Activated CD4-positive, alpha-beta T cell treated with anti-CD3 and anti-CD28 coated beads, Interleukin-2, Interleukin-6, amounts not matched to agents 100 ng/mL and 50 ng/mL, durations not matched to agents 16 hours and 8 hours (primary cell): ENCODE data around the gene STBD1.
"Not testable (repeated sequence)": the region's sequence is repeated elsewhere in the genome, so short reads cannot be mapped to it uniquely, and the experiment has no call there.

Experiments used
- DNase-seq: peaks from one replicate; pipeline ENCODE4 v3.0.0-alpha.2; 2020

STBD1 gene

DNA sequence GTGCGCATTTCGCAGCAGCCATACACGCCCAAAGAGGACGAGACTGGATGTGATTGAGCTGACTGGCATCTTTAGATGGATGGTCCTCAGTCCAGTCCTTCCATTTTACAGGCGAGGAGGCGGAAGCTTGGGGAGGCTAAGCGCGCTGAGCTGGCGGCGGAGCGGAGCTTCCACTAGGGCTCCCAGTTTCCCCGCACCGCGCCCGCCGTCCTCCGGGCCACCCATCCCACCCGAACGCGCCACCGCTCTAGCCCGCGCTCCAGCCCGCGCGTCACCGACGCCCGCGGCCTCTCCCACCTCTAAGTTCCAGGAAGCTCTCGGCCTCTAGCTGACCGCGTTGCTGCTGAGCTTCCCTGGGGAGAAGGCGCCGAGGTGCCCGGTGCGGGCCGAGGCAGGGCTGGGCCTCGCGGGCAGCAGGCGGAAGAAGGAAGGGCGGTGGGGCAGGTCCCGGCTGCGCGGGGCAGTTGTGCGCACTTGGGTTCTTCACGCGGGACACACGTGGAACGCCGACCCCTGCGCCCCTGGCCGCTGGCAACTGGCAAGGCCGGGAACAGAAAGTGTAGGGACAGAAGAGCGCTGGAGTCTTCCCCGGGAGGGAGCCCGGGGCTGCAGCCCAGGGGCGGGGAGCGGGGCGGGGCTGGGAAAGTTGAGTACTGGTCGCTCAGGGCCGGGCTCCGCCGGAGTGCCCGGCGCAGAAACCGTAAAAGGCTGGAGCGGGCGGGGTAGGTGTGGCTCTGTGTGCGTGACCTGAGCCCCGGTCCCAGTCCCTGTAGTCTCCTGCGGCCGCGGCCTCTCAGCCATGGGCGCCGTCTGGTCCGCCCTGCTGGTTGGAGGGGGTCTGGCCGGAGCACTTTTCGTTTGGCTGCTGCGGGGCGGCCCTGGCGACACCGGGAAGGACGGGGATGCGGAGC is at the start of gene STBD1:
Gene STBD1 (plus strand): TSS at position 763 of the 911 bp plus-strand sequence. CDS start 37 bp downstream, at position 800.
- peak; percentile 62 for DNase-seq

DNA sequence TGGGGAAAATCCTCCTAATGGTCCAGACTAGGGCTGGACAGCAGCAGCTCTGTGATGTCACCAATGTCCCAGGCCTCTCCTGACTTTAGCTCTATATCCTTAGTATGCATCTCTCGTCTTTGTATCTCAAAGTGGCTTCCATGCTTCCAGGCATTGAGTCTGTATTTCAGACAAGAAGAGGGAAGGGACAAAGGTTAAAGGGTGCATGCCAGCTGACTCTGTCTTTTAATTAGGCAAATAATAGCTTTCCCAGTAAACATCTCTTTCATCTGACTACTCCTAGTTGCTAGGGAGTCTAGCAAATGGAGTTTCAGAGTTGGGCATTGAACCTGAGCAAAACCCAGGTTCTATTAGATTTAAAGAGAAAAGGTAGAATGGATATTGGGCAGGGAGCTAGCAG is 49.6 kb upstream of the STBD1 start:
- no peak for DNase-seq

DNA sequence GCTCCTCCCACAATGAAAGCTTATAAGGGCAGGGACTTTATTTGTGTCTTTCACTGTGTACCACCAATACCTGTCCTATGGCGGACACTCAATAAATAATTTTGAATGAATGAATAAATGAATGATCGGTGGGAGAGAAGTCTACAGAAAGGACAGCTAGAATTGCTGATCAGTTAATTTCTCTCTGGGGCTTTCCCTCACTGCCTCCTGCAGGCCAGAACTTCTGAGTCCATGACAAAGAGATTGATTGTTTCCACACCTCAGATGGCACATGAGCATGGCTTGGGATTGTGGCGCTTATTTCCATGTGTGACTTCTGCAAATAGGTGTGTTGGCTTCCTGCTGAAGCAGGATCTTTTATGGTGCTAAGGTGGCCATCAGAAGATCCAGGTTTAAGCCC is 48.7 kb upstream of the STBD1 start:
- DNase-seq = no peak

DNA sequence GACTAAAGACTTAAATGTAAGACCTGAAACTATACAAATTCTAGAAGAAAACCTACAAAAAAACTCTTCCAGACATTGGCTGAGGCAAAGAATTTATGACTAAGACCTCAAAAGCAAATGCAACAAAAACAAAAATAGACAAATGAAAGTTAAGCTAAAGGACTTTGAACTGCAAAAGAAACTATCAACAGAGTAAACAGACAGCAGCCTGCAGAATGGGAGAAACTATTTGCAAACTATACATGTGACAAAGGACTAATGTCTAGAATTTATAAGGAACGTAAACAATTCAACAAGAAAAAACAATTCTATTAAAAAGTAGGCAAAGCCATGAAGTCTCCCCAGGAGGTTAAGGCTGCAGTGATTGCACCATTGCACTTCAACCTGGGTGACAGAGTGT is 46.0 kb upstream of the STBD1 start:
- DNase-seq = no peak

DNA sequence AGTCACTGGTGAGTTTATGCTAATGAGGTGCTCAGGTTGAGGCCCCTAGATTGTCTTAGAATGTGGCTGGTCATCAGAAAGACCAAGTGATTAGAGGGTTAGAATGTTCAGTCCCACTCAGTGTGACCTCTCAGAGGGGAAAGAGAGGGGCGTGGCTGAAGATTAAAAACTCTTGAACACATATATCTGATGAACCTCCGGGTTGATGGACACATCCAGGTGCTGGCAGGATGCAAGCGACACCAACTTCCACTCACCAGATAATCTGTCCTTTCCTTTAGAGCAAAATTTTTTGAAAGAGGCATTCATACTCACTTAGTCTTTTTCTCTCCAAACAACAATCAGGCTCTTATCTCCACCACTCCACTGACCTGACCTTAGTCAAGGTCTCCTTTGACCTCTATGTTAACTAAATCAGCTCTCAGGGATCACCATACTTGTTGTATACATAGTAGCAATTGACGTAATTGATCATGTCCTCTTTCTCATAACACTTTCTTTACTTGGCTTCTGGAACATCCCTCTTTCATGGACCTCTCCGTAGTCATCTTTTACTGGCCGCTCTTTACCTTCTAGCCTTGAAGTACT is 40.8 kb upstream of the STBD1 start:
- DNase-seq = no peak

DNA sequence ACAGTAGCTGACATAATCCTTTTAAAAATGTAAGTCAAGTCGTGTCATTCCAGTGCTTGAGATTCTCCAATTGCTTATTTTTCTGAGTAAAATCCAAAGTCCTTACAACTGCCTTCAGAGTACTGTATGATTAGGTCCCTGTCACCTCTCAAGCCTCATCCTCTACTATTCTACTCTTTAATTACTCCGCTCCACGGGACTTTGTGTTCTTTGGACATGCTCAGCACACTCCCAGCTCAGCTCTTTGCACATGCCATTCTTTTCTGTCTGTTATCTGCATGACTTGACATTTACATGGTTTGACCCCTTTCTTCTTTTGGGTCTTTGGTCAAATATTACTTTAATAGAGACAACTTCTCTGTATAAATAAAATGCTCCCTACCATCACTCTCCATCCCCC is 39.9 kb upstream of the STBD1 start:
- DNase-seq = no peak

DNA sequence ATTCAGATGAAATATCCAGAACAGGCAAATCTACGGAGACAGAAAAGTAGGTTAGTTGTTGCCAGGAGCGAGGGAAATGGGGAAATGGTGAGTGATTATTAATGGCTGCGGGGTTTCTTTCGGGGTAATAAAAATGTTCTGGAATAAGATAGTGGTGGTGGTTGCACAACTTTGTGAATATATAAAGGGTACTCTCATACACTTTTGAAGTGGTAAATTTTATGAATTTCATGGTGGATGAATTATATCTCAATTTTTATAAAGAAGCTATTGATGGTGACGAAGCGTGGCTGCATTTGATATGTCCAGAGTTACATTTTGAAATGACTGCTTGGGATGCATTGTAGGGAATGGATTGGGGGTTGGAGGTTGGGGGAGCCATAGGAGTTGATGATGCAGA is 38.7 kb upstream of the STBD1 start:
- no peak for DNase-seq

DNA sequence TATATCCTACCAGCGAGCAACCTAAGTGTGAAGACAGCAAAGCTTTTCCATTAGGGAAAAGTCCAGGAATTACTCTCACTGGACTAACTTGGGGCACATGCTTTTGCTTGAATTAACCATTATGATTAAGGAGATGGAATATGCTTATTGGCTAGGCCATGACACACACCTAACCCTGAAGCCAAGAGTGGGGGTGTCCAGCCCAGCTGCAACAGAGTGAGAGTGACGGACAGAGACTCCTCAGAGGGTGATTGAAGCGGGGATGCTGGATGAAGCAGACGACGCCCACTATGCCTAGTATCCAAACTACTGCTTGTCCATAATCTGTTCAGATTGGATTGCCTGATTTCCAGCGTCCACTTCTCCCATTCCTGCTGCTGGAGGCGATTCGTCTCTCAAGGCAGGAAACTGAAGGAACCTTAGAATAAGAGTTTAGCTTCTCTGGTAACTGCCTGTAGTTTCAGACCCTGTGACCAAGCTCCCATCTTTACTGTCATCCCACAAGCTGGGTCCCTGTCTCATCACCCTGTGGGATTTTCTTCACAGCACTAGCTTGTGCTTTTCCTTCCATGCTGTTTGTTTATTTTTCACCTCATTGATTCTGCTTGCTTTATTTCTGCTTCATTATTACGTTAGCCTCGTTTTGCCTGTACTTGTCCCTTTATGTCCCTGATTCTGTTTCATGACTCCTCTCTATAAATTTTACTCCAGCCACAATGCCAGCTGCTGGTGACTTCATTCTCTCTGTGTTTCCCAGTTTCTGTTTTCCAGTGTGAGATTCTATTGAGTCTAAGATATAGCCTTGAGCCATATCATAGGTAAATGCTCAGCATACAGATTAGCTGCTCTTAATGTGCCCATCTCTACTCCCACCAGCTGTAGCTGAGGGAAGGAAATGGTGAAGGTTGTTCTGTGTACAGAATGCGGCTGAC is 36.0 kb upstream of the STBD1 start:
- no peak for DNase-seq

DNA sequence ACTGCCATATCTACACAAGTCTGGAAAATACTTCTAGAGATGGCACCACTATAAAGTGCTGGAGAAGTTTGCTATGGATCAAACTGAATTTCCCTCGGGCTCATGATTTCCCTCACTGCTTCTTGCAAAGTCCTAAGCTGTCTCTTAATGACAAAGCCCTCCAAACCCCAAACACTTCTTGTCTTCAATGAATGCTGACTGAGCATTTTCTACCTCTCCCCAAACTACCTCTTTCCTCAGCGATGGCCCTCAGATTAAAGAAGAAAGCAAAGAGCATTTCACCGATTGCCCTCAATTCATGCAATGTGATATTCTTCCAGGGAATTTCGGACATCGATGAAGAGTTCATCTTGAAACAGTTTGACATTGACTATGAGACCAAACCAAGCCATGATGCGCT is 35.3 kb upstream of the STBD1 start:
- DNase-seq = no peak

DNA sequence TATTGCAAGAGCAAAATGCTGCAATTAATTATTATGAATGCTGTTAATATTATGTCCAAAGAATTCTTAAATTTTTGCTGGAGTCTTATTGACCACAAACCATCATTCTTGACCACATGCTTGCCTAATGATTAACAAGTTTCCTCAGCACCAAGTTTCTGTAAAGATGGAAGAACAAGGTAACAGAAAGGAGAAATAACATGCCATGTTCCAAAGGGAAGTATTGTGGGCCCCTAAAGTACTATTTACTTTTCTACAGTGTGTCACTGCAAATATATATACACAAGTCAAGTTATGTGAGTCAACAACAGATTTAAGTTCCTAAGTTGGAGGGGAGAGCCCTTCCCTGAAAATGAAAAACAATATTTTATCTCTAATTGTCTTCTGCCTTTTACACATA is 34.5 kb upstream of the STBD1 start:
- no peak for DNase-seq

DNA sequence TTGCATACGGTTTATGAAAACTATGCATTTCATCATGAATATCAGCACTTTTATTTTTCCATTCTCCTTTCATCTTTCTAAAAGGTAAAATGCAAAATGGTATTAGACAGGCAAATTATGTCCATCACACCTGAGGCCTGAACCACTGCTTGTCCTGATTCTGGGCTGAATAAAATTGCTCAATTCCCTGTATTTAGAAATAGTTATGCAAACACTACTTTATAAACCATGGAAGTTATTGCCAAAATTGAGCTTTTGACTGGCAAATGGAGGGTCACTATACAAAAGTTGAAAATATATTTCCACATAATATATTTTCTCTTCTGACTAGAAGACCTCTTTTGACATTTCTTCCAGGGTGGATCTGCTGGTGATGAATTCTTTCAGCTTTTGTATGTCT is 34.0 kb upstream of the STBD1 start:
- DNase-seq = no peak

DNA sequence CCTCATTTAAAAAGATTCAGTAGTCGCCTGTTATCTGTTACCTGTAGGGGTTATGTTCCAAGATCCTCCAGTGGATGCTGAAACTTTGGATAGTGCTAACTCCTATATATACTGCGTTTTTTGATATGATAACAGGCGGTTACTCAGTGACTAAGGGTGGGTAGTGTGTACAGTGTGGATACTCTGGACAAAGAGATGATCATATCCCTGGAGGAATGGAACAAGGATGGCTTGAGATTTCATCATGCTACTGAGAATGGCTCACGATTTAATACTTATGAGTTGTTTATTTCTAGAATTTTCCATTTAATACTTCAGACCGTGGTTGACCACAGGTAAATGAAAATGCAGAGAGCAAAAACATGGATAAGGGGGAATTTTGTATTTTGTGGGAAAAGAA is 33.5 kb upstream of the STBD1 start:
- no peak for DNase-seq

DNA sequence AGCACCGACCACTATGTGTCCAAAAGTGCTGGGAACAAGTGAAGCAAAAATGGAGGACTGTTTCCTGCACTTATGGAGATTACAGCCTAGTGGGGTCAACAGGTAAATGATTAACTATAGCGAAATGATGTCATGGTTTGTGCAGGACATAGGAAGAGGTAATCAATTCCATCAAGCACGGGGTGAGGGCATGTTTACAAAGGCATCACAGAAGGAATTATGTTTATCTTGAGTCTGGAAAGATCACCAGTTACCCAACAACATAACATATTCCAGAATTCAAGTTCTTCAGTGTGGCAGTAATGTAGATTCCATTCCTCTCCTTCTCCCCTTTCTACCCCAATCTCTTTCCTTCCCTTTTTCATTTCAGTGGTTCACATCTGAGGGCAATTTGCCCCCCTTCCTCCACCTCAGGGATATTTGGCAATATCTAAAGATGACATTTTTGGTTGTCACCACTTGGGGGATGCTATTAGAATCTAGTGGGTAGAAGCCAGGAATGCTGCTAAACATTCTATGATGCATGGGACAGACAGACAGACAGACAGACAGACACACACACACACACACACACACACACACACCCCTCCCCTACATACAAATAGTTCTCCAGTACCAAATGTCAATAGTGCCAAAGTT is 30.9 kb upstream of the STBD1 start:
- DNase-seq = no peak

DNA sequence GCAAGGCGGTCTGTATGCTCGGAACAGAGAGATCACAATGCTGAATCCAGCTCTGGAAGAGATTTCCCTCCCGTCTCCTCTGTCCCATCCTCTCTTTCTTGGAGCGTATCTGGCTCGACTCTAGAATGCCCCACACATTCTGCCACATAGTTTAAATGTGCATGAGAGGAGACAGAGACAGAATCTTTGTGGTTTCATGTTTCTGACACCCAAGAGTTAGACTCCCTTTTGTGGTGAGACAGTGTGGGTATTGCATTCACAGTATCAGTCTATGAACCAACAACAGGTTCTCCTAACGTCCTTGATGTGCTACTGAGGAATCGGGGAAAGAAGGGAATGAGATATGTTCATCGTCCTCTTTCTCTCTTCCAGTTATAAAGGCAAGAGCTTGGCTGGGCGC is 29.7 kb upstream of the STBD1 start:
- no peak for DNase-seq

DNA sequence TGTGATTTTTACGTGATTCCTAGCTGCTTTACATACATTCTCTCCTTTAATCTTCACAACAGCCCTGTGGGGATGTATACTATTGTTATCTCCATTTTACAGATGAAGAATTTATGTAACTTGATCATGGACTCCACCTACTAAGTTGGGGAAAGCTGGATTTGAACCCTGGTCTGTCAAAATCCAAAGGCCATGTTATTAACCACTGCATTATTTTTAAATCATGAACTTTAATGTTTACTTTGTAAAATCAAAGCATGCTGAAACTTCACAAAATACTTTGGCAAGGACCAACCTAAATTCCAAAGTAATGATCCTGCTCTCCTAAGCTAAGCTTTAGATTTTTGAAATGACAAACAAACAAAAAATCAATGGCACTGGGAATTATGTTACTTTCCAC is 28.9 kb upstream of the STBD1 start:
- DNase-seq = no peak

DNA sequence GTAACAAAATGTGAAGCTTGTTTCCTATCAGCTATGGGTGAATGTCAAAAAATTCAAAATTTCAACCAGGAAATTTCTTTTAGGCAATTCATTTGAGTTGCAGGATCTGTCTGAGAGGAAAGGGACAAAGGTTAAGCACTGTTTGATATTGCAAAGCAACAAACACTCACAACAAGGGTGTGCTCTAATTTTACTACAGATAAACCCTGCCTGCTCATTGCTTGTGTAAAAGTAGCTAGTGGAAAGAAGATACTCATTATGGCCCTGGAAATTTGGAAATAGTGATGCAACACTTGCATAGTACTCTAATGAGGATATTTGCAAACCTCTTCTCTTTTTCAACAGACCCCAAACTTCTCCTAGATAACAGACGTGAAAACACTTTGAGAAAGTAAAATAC is 27.9 kb upstream of the STBD1 start:
- DNase-seq = no peak

DNA sequence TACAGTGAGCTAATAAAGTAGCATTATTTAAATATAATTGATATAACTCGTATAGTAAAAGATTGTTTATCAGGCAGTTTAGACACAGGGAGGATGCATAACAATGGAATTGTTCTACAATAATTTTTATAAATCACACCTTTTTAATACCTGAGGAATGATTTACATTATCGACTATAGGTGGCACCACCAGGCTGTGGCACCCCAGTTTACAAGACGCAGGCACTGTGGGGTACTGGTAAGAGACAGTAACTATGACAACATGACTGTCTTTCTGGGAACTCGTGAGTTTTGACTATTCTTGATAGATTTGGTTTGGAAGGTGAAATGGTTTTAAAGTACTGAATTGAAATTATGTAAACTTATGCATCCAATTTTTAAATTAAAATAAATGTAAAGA is 27.1 kb upstream of the STBD1 start:
- peak; percentile 41 for DNase-seq

DNA sequence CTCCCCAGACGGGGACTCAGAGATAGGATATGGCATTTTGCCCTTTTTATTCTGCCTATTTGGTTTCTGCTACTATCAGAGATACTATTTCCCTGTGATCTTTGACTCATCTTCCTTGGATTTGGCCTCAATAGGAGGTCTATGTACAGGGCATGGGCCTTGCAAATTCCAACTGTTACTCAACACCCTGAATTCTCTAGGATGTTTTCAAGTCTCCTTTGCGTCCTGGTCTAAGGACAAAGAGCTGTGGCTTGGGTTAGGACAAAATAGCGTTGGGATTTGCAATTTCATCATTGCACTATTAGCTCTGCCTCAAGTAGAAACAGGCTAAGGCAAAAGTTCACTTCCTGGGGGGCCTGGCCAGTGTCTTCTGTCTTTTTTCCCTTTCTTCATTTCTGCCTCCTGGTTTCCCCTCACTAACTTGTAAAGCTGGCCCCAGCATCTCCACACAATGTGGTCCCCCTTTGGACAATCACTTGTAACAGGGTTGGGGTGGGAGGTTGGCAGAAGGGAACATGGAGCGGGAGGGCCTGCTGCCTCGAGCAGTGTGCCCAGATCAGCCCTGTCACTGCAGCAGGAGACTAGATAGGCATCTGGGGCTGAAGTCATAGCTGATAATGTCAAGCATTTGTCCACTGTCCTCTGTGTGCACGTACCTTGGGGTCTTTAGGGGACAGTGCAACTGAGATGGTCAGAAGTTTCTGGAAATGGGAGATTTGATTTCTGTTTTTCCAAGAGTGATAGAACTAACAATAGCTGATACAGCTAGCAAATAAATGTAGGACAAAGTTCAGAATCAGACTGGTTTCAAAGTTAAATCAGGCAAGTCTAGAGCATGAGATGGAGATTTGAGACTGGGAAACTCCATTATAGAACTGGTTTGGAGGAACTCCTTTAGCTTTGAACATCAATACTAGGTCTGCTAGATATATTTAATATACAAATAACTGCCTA is 25.8 kb upstream of the STBD1 start:
- no peak for DNase-seq

DNA sequence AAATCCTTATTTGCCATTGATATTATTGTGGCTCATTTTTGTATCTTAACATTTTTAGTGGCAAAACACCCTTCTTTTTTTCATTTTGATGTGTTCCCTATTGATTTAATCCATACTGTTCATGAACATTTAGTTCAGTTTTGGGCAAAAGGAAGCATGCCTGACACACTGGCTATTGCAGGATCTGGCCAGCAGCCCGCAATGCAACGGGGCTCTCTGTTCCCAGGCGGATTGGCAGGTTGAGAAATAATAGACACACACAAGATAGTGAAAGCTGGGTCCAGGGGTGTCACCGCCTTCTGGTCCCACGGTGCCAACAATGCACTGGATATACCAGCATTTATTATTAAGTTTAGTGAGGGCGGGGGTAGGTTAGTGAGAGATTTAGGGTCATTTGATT is 24.9 kb upstream of the STBD1 start:
- not testable (repeated sequence) for DNase-seq

DNA sequence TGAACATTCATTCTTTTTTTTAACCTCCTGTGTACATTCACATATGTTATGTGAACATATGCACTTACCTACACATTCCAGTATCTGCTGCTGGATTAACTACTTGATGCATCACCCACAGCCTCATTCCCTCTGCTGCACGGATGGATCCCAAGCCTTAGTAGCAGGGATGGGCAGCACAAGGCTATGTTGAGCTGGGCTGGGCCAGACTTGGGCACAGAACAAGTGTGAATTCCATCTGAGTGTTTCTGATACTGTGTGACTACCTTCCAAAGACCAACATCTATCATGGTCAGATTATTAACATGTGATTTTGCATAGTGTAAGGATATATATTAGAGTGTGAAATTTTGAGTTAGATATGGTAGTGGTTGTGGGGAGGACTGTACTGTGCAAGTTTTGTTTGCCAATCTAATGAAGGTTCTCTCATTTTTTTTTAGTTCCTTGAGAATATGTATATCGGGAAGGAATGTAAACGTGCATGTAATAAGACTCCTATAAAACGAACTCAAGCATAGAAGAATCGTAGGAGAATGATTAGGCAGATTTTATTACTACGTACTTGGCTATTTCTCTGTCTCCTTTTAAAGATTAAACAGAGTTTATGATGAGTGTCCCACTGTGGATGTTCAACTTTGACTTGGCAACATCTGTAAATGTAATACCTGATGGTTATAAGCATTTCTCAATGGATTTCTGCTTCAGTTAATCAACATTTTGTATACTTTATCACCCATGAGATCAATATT is 23.4 kb upstream of the STBD1 start:
- DNase-seq = no peak

DNA sequence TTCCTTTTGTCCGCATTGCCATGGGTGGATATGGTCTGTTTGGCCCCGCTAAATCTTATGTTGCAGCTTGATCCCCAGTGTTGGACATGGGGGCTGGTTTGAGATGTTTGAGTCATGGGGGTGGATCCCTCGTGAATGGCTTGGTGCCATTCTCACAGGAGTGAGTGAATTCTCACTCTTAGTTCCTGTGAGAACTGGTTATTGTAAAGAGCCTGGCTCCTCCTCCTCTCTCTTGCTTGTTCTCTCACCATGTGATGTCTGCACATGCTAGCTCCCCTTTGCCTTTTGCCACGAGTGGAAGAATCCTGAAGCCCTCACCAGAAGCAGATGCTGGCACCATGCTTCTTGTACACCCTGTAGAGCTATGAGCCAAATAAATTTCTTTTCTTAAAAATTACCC is 22.6 kb upstream of the STBD1 start:
- DNase-seq = no peak
